H9 (cell line): ENCODE results near the gene CISD3. TPM values are rescaled to one million over a fixed set of nuclear protein-coding genes. Genes with fewer than 3 reads are reported as not detected.

Experiments used
- DNase-seq: peaks from one replicate; pipeline ENCODE4 v3.0.0-alpha.2; 2017
- H2AFZ ChIP-seq: one replicate; pipeline ENCODE4 v1.6.1; 2013; ENCODE audit warnings: mild to moderate bottlenecking, low read length, control low read depth, moderate library complexity
- H2AK5ac ChIP-seq: 2 replicates; pipeline ENCODE4 v1.6.1; 2013; ENCODE audit warnings: low read length, control low read depth, mixed read lengths; ENCODE audit not compliant: insufficient read length
- H2BK120ac ChIP-seq: one replicate; pipeline ENCODE4 v1.6.1; 2013; ENCODE audit warnings: low read depth, mild to moderate bottlenecking, low read length, control low read depth, inconsistent platforms; ENCODE audit not compliant: poor library complexity, severe bottlenecking
- H2BK12ac ChIP-seq: 2 replicates; pipeline ENCODE4 v1.6.1; 2013; ENCODE audit warnings: low read length, control low read depth, mixed read lengths, low read depth; ENCODE audit not compliant: insufficient read length
- H2BK15ac ChIP-seq: 2 replicates; pipeline ENCODE4 v1.6.1; 2013; ENCODE audit warnings: low read depth, low read length, control low read depth
- H2BK20ac ChIP-seq: one replicate; pipeline ENCODE4 v1.6.1; 2013; ENCODE audit warnings: low read depth, mild to moderate bottlenecking, low read length, control low read depth, inconsistent platforms; ENCODE audit not compliant: poor library complexity, severe bottlenecking
- H2BK5ac ChIP-seq: 2 replicates; pipeline ENCODE4 v1.6.1; 2013; ENCODE audit warnings: low read length, control low read depth, mixed read lengths; ENCODE audit not compliant: insufficient read length
- H3K14ac ChIP-seq: 2 replicates; pipeline ENCODE4 v1.6.1; 2013; ENCODE audit warnings: low read length, control low read depth; ENCODE audit not compliant: insufficient read depth
- H3K18ac ChIP-seq: 2 replicates; pipeline ENCODE4 v1.6.1; 2013; ENCODE audit warnings: low read depth, mild to moderate bottlenecking, mixed read lengths, low read length, control low read depth; ENCODE audit not compliant: insufficient read length
- H3K23ac ChIP-seq: 2 replicates; pipeline ENCODE4 v1.6.1; 2013; ENCODE audit warnings: low read length, control low read depth, mixed read lengths, low read depth; ENCODE audit not compliant: insufficient read length
- H3K23me2 ChIP-seq: 2 replicates; pipeline ENCODE4 v1.6.1; 2013; ENCODE audit warnings: low read depth, mild to moderate bottlenecking, mixed read lengths, low read length, control low read depth; ENCODE audit not compliant: insufficient read length, poor library complexity, severe bottlenecking
- H3K27ac ChIP-seq: 2 replicates; pipeline ENCODE4 v1.5.1; 2013; ENCODE audit warnings: low read length, control low read depth, mixed read lengths, low read depth; ENCODE audit not compliant: insufficient read length
- H3K27me3 ChIP-seq: 2 replicates; pipeline ENCODE4 v1.6.1; 2013; ENCODE audit warnings: low read length, control low read depth, inconsistent platforms; ENCODE audit not compliant: insufficient read depth
- H3K4ac ChIP-seq: 2 replicates; pipeline ENCODE4 v1.6.1; 2013; ENCODE audit warnings: low read depth, mild to moderate bottlenecking, control low read depth, inconsistent platforms, low read length, moderate library complexity
- H3K4me1 ChIP-seq: 2 replicates; pipeline ENCODE4 v1.6.1; 2013; ENCODE audit warnings: low read length, control low read depth, inconsistent platforms; ENCODE audit not compliant: insufficient read depth
- H3K4me2 ChIP-seq: 2 replicates; pipeline ENCODE4 v1.6.1; 2013; ENCODE audit warnings: low read length, control low read depth, mixed read lengths; ENCODE audit not compliant: insufficient read length, insufficient read depth
- H3K56ac ChIP-seq: 2 replicates; pipeline ENCODE4 v1.6.1; 2013; ENCODE audit warnings: low read depth, mild to moderate bottlenecking, mixed read lengths, low read length, control low read depth; ENCODE audit not compliant: insufficient read length
- H3K79me1 ChIP-seq: 2 replicates; pipeline ENCODE4 v1.6.1; 2013; ENCODE audit warnings: low read depth, mild to moderate bottlenecking, moderate library complexity, low read length, control low read depth, inconsistent platforms; ENCODE audit not compliant: insufficient read depth, poor library complexity, severe bottlenecking
- H3K79me2 ChIP-seq: 2 replicates; pipeline ENCODE4 v1.6.1; 2013; ENCODE audit warnings: low read length, control low read depth, inconsistent platforms; ENCODE audit not compliant: insufficient read depth
- H3K9ac ChIP-seq: 2 replicates; pipeline ENCODE4 v1.6.1; 2013; ENCODE audit warnings: low read length, control low read depth, mixed read lengths; ENCODE audit not compliant: insufficient read length; ENCODE audit errors: extremely low read depth
- H3K9me3 ChIP-seq: one replicate; pipeline ENCODE4 v1.6.1; 2013; ENCODE audit warnings: low read depth, low read length, inconsistent platforms; ENCODE audit not compliant: control insufficient read depth
- H3T11ph ChIP-seq: one replicate; pipeline ENCODE4 v1.6.1; 2013; ENCODE audit warnings: mild to moderate bottlenecking, low read length, control low read depth, inconsistent platforms
- H4K20me1 ChIP-seq: one replicate; pipeline ENCODE4 v1.6.1; 2013; ENCODE audit not compliant: control insufficient read depth, insufficient read length, insufficient read depth
- H4K5ac ChIP-seq: 2 replicates; pipeline ENCODE4 v1.6.1; 2013; ENCODE audit warnings: low read depth, mild to moderate bottlenecking, mixed read lengths, low read length, control low read depth; ENCODE audit not compliant: insufficient read length
- H4K8ac ChIP-seq: replicated peaks from 2 replicates; pipeline ENCODE4 v1.6.1; 2013; ENCODE audit warnings: low read length, control low read depth, mixed read lengths, low read depth; ENCODE audit not compliant: insufficient read length
- H4K91ac ChIP-seq: 2 replicates; pipeline ENCODE4 v1.6.1; 2013; ENCODE audit warnings: low read depth, mild to moderate bottlenecking, moderate library complexity, mixed read lengths, low read length, control low read depth; ENCODE audit not compliant: insufficient read length
- H3K27ac Mint-ChIP-seq, 3 experiments: 2 replicates in 2 of 3; 3 replicates in 1 of 3; pipeline ENCODE4 v1.8.0; 2020 to 2021; ENCODE audit warnings: mixed read lengths in 3 of 3, mild to moderate bottlenecking in 1 of 3, moderate library complexity in 1 of 3
- H3K27me3 Mint-ChIP-seq: 2 replicates; pipeline ENCODE4 v1.8.0; 2021; ENCODE audit warnings: low read depth, mild to moderate bottlenecking, moderate library complexity, mixed read lengths
- H3K36me3 Mint-ChIP-seq, 3 experiments: 2 replicates in 2 of 3; 3 replicates in 1 of 3; pipeline ENCODE4 v1.8.0; 2020 to 2021; ENCODE audit warnings: low read depth in 3 of 3, mixed read lengths in 3 of 3; ENCODE audit not compliant: insufficient read depth in 1 of 3
- H3K4me1 Mint-ChIP-seq, 2 experiments: 2 replicates each; pipeline ENCODE4 v1.8.0; 2020; ENCODE audit warnings: mixed read lengths in 2 of 2
- H3K4me3 Mint-ChIP-seq, 2 experiments: 2 replicates in 1 of 2; 3 replicates in 1 of 2; pipeline ENCODE4 v1.8.0; 2020 to 2021; ENCODE audit warnings: mild to moderate bottlenecking in 2 of 2, mixed read lengths in 2 of 2, moderate library complexity in 1 of 2
- H3K9me3 Mint-ChIP-seq, 2 experiments: 2 replicates in 1 of 2; 3 replicates in 1 of 2; pipeline ENCODE4 v1.8.0; 2020; ENCODE audit warnings: mild to moderate bottlenecking in 2 of 2, mixed read lengths in 2 of 2, moderate library complexity in 1 of 2
- CTCF ChIP-seq: fragments of 200-600 bp; sonication (generic); conservative IDR thresholded peaks from 3 replicates; pipeline ENCODE4 v1.8.0; 2021; ENCODE audit warnings: antibody characterized with exemption, mild to moderate bottlenecking
- WGBS: extraction: QIAGEN DNeasy Blood & Tissue Kit; methylation state at CpG from one replicate; pipeline ENCODE4 v1.1.7; 2013; ENCODE audit warnings: missing lambda C conversion rate, low lambda C conversion rate, mixed read lengths; ENCODE audit not compliant: insufficient read length; ENCODE audit errors: extremely low coverage; 5-methylcytosine and 5-hydroxymethylcytosine counted together
- total RNA-seq: library from RNA; stranded (reverse); gene quantifications from 2 replicates; pipeline ENCODE4 v1.2.1, GENCODE V29; 2021

The CISD3 gene
- total RNA-seq, 1 experiment from 2014 or later, result 10.7 TPM

- H3K79me1 ChIP-seq, result no peaks in the 10 kb centered on the region
- H2BK5ac ChIP-seq, result no peak overlapping the region
- H3K56ac ChIP-seq, result no peak overlapping the region
- WGBS, result no CpG with 5 or more reads among the region's 5 CpGs
- peaks cover 40% of the 10 kb centered on the region for H3K27me3 Mint-ChIP-seq
- no peak overlapping the region for H3K27ac ChIP-seq
- no peaks in the 10 kb centered on the region for H3K79me2 ChIP-seq
- no peaks in the 10 kb centered on the region for H3K9me3 ChIP-seq
- H3K14ac ChIP-seq, result no peak overlapping the region
- H3K27me3 ChIP-seq, result peaks cover 5% of the 10 kb centered on the region; the same call in 1 of the 2 replicates
- no peak overlapping the region for H3K4ac ChIP-seq
- H3K9me3 Mint-ChIP-seq, result no peaks in the 10 kb centered on the region
- no peak for DNase-seq
- no peak overlapping the region for H2BK15ac ChIP-seq
- H2AFZ ChIP-seq, result no peak overlapping the region
- H2AK5ac ChIP-seq, result no peak overlapping the region
- H2BK20ac ChIP-seq, result no peak overlapping the region
- H3K36me3 Mint-ChIP-seq, result peaks cover 0 to 7% (median 2%) of the 10 kb centered on the region in 3 experiments; a peak in 4 of 7 replicates
- TF ChIP-seq CTCF, result no peak
- no peak overlapping the region for H2BK12ac ChIP-seq
- no peak overlapping the region for H3K4me2 ChIP-seq
- no peak overlapping the region for H4K5ac ChIP-seq
- H4K91ac ChIP-seq, result no peak overlapping the region
- H2BK120ac ChIP-seq, result no peak overlapping the region
- H4K20me1 ChIP-seq, result no peaks in the 10 kb centered on the region
- no peak overlapping the region for H3K27ac Mint-ChIP-seq
- H4K8ac ChIP-seq, result no peak overlapping the region
- H3K23me2 ChIP-seq, result peaks cover 5% of the 10 kb centered on the region
- H3K4me1 ChIP-seq, result peaks cover 2% of the 10 kb centered on the region; the same call in 1 of the 2 replicates
- H3K9ac ChIP-seq, result no peak overlapping the region
- peaks cover 16 to 30% of the 10 kb centered on the region in 2 experiments for H3K4me1 Mint-ChIP-seq
- no peak overlapping the region for H3K4me3 Mint-ChIP-seq
- no peak overlapping the region for H3K23ac ChIP-seq
- H3T11ph ChIP-seq, result no peak overlapping the region
- no peak overlapping the region for H3K18ac ChIP-seq
Measured at GRCh38 chr17:38727736-38728135, 2.4 kb upstream of the CISD3 start.
